Caco-2 (cell line): Measurements from ENCODE around the gene TCF15. TPM values are rescaled to one million over a fixed set of nuclear protein-coding genes. Genes with fewer than 3 reads are reported as not detected.
A peak's percentile ranks its signal among the peaks of the same experiment; 100 is the strongest.

Experiments used
- BruUV-seq: library from RNA; stranded (reverse); fragments of 400-500 nt; replicated peaks from 2 replicates; lab custom pipeline; 2021; lab: Mats Ljungman, UMichigan
- CTCF ChIA-PET: fragments of 300-600 bp; sonication (Branson Sonifier 250); formaldehyde crosslinking; loops from one replicate; lab custom pipeline; 2022; ENCODE audit warnings: antibody characterized with exemption; lab: Charles Lee
- POLR2A ChIA-PET: fragments of 300-600 bp; sonication (Branson Sonifier 250); formaldehyde crosslinking; loops from one replicate; lab custom pipeline; 2022; ENCODE audit warnings: antibody characterized with exemption; lab: Charles Lee
- DNase-seq, 2 experiments: peaks; one replicate each; pipeline versions ENCODE4 v3.0.0 to v3.0.0-alpha.2; 2020 to 2022
- H3K27me3 ChIP-seq: replicated peaks from 2 replicates; pipeline ENCODE4 v1.6.0; 2011; ENCODE audit warnings: low read length; ENCODE audit not compliant: control insufficient read depth, insufficient read depth
- H3K36me3 ChIP-seq: 2 replicates; pipeline ENCODE4 v1.5.1; 2011; ENCODE audit warnings: low read length; ENCODE audit not compliant: control insufficient read depth, insufficient read depth
- H3K4me1 ChIP-seq: fragments of 250-450 bp; sonication (Bioruptor Pico); 2 replicates; pipeline ENCODE4 v1.5.1; 2020; ENCODE audit warnings: mild to moderate bottlenecking
- H3K4me3 ChIP-seq: 2 replicates; pipeline ENCODE4 v1.5.1; 2011; ENCODE audit warnings: low read depth, mild to moderate bottlenecking, control low read depth, low read length
- H3K9me3 ChIP-seq: fragments of 250-450 bp; sonication (Bioruptor Pico); 2 replicates; pipeline ENCODE4 v1.5.1; 2020; ENCODE audit warnings: mild to moderate bottlenecking, moderate library complexity
- H3K27ac Mint-ChIP-seq: one replicate; pipeline ENCODE4 v1.8.0; 2022; ENCODE audit warnings: mixed read lengths; ENCODE audit not compliant: unreplicated experiment
- H3K27me3 Mint-ChIP-seq: one replicate; pipeline ENCODE4 v1.8.0; 2022; ENCODE audit warnings: mixed read lengths; ENCODE audit not compliant: insufficient read depth, unreplicated experiment
- H3K36me3 Mint-ChIP-seq: one replicate; pipeline ENCODE4 v1.8.0; 2022; ENCODE audit warnings: mild to moderate bottlenecking, mixed read lengths; ENCODE audit not compliant: insufficient read depth, unreplicated experiment
- H3K4me1 Mint-ChIP-seq: one replicate; pipeline ENCODE4 v1.8.0; 2022; ENCODE audit warnings: low read depth, mixed read lengths; ENCODE audit not compliant: unreplicated experiment
- H3K4me3 Mint-ChIP-seq: one replicate; pipeline ENCODE4 v1.8.0; 2022; ENCODE audit warnings: mild to moderate bottlenecking, moderate library complexity, mixed read lengths; ENCODE audit not compliant: unreplicated experiment
- H3K9me3 Mint-ChIP-seq: one replicate; pipeline ENCODE4 v1.8.0; 2022; ENCODE audit warnings: mixed read lengths; ENCODE audit not compliant: unreplicated experiment
- intact Hi-C: fragments of 100-400 bp; cut with micrococcal nuclease; formaldehyde crosslinking; loops from one replicate; pipeline ENCODE4 v1.10.0; 2022; ENCODE audit not compliant: unreplicated experiment
- total RNA-seq: library from RNA; stranded (reverse); gene quantifications from 2 replicates; pipeline ENCODE4 v1.2.3, GENCODE V29; 2022
- TF ChIP-seq, protein P1 (sequence below), 2 experiments: fragments of 200-600 bp in 1 of 2; IDR thresholded peaks; 1 replicate in 1 of 2; 2 replicates in 1 of 2; pipeline versions ENCODE4 v1.5.1 to v1.8.0; 2011 to 2022; ENCODE audit warnings: antibody characterized with exemption in 1 of 2, control low read depth in 1 of 2, inconsistent platforms in 1 of 2, low read depth in 1 of 2, low read length in 1 of 2, mild to moderate bottlenecking in 1 of 2, moderate library complexity in 1 of 2; ENCODE audit not compliant: insufficient read depth in 1 of 2, severe bottlenecking in 1 of 2, unreplicated experiment in 1 of 2

TCF15 gene
- total RNA-seq, 1 experiment from 2014 or later: not detected

GRCh38 chr20:655726-656624, 45.9 kb upstream of the TCF15 start:
- no peak overlapping the region for H3K4me3 Mint-ChIP-seq
- TF ChIP-seq, protein P1, sequence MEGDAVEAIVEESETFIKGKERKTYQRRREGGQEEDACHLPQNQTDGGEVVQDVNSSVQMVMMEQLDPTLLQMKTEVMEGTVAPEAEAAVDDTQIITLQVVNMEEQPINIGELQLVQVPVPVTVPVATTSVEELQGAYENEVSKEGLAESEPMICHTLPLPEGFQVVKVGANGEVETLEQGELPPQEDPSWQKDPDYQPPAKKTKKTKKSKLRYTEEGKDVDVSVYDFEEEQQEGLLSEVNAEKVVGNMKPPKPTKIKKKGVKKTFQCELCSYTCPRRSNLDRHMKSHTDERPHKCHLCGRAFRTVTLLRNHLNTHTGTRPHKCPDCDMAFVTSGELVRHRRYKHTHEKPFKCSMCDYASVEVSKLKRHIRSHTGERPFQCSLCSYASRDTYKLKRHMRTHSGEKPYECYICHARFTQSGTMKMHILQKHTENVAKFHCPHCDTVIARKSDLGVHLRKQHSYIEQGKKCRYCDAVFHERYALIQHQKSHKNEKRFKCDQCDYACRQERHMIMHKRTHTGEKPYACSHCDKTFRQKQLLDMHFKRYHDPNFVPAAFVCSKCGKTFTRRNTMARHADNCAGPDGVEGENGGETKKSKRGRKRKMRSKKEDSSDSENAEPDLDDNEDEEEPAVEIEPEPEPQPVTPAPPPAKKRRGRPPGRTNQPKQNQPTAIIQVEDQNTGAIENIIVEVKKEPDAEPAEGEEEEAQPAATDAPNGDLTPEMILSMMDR (IDR thresholded peaks at IDR 0.05; ENCODE audit: insufficient read depth in 1 of 2, low read depth in 1 of 2, low read length in 1 of 2, severe bottlenecking in 1 of 2, unreplicated experiment in 1 of 2): no peak
- CTCF ChIA-PET: interaction anchor here (0.7 to 1.0 kb wide), 2 partner anchors 11 to 73 kb away, joined by 3 to 7 read pairs; no protein-coding TSS in a partner anchor
- no peak for DNase-seq
- H3K27ac Mint-ChIP-seq: no peak overlapping the region
- no peaks in the 10 kb centered on the region for H3K27me3 Mint-ChIP-seq
- H3K9me3 Mint-ChIP-seq: no peaks in the 10 kb centered on the region
- no peaks in the 10 kb centered on the region for H3K9me3 ChIP-seq
- no peak overlapping the region for H3K4me3 ChIP-seq
- intact Hi-C loops: no loop called here
- H3K36me3 Mint-ChIP-seq: peaks cover 14% of the 10 kb centered on the region
- no peaks in the 10 kb centered on the region for H3K36me3 ChIP-seq
- BruUV-seq: no TSS peak
- peaks cover 33% of the 10 kb centered on the region for H3K4me1 Mint-ChIP-seq
- POLR2A ChIA-PET: no interaction called here
- no peaks in the 10 kb centered on the region for H3K27me3 ChIP-seq
- H3K4me1 ChIP-seq: peaks cover 25% of the 10 kb centered on the region

- intact Hi-C loops: no loop called here
- ChIA-PET CTCF (no interaction called here), POLR2A (no interaction called here)
- Histone ChIP-seq H3K9me3 (no peaks in the 10 kb centered on the region), H3K4me1 (peaks cover 17% of the 10 kb centered on the region), H3K27me3 (no peaks in the 10 kb centered on the region), H3K36me3 (no peaks in the 10 kb centered on the region; the same call in 1 of the 2 replicates), H3K4me3 (no peak overlapping the region)
- no TSS peak for BruUV-seq
- peaks cover 17% of the 10 kb centered on the region for H3K36me3 Mint-ChIP-seq
- no peak overlapping the region for H3K27ac Mint-ChIP-seq
- peak overlapping the region; percentile 85 for H3K4me3 Mint-ChIP-seq
- H3K27me3 Mint-ChIP-seq: no peaks in the 10 kb centered on the region
- peaks cover 25% of the 10 kb centered on the region for H3K4me1 Mint-ChIP-seq
- DNase-seq: no peak
- no peaks in the 10 kb centered on the region for H3K9me3 Mint-ChIP-seq
- TF ChIP-seq, protein P1 (IDR thresholded peaks at IDR 0.05; ENCODE audit: insufficient read depth in 1 of 2, low read depth in 1 of 2, low read length in 1 of 2, severe bottlenecking in 1 of 2, unreplicated experiment in 1 of 2): no peak
Measured at GRCh38 chr20:654417-654750, 44.3 kb upstream of the TCF15 start.

GRCh38 chr20:653590-654416, 43.7 kb upstream of the TCF15 start:
- DNase-seq: no peak
- intact Hi-C loops: loop anchor here (1.0 kb wide), 1 partner anchor 13 kb away; no protein-coding TSS in a partner anchor
- peaks cover 23% of the 10 kb centered on the region for H3K36me3 Mint-ChIP-seq
- ChIA-PET CTCF (no interaction called here), POLR2A (no interaction called here)
- Histone ChIP-seq H3K27me3 (no peaks in the 10 kb centered on the region), H3K4me3 (peak overlapping the region; percentile 97), H3K9me3 (no peaks in the 10 kb centered on the region), H3K36me3 (no peaks in the 10 kb centered on the region; the same call in 1 of the 2 replicates), H3K4me1 (peaks cover 12% of the 10 kb centered on the region)
- H3K4me3 Mint-ChIP-seq: peak overlapping the region; percentile 85
- BruUV-seq: TSS peak; percentile 87
- no peaks in the 10 kb centered on the region for H3K27me3 Mint-ChIP-seq
- H3K9me3 Mint-ChIP-seq: no peaks in the 10 kb centered on the region
- TF ChIP-seq, protein P1 (IDR thresholded peaks at IDR 0.05; ENCODE audit: insufficient read depth in 1 of 2, low read depth in 1 of 2, low read length in 1 of 2, severe bottlenecking in 1 of 2, unreplicated experiment in 1 of 2): no peak
- H3K27ac Mint-ChIP-seq: no peak overlapping the region
- H3K4me1 Mint-ChIP-seq: peaks cover 23% of the 10 kb centered on the region
